Cardiac septum (tissue), 1 donor: ENCODE measurements around the gene CA12. TPM values are rescaled to one million over a fixed set of nuclear protein-coding genes. Genes with fewer than 3 reads are reported as not detected.
A peak's percentile ranks its signal among the peaks of the same experiment; 100 is the strongest.

Source experiments
- DNase-seq: peaks from one replicate; pipeline ENCODE4 v3.0.0-alpha.2; 2020; ENCODE audit warnings: low spot score
- intact Hi-C: fragments of 100-400 bp; cut with DNase I; formaldehyde crosslinking; loops from one replicate; pipeline ENCODE4 v1.14.0; 2022
- total RNA-seq: library from RNA; stranded (reverse); fragmentation: NEBNext Ultra II Directional; extraction: Animal tissue kit (Norgen Biotek cat#: 25700); gene quantifications from one replicate; pipeline ENCODE4 v1.2.1, GENCODE V29; 2021
- donor health status: DM: no; HTN: no; CAD: no.

The CA12 gene
- total RNA-seq, 1 donor from 2014 or later: 0.11 TPM

GRCh38 chr15:63403254-63403945 lies 21.8 kb upstream of the CA12 start:
- intact Hi-C loops: loop anchor here (10.0 kb wide), 1 partner anchor 219 kb away; the partner anchor contains the start of gene RAB8B
- peak; percentile 33 for DNase-seq

GRCh38 chr15:63402498-63403253 lies 21.0 kb upstream of the CA12 start:
- peak; percentile 38 for DNase-seq
- intact Hi-C loops: loop anchor here (1.0 to 10.0 kb wide), 2 partner anchors 112 to 218 kb away; partner anchors contain the start of gene RAB8B

- DNase-seq: no peak
- intact Hi-C loops: loop anchor here (1.0 to 10.0 kb wide), 2 partner anchors 112 to 217 kb away; partner anchors contain the start of gene RAB8B
Observed at GRCh38 chr15:63401714-63402497, 20.3 kb upstream of the CA12 start.

- no peak for DNase-seq
- intact Hi-C loops: loop anchor here (10.0 kb wide), 1 partner anchor 216 kb away; the partner anchor contains the start of gene RAB8B
Observed at GRCh38 chr15:63401078-63401477, 19.4 kb upstream of the CA12 start.

DNA sequence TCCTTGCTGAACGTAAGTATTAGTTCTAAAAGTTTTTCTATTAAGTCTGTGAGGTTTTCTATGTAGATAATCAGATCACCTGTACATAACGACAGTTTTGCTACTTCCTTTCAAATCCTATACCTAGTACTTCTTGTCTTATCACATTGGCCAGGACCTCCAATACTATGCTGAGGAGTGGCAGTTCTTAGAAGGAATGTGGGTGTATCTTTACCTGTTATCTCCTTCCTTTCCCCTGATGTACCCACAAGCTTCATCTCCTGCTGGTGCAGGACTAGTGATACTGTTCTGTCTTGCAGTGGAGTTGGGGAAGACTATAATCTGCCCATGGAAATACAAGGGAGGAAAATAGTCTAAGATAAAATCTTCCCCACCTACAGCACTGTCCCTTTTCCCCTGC lies 16.8 kb upstream of the CA12 start:
- peak; percentile 10 for DNase-seq
- intact Hi-C loops: no loop called here

DNA sequence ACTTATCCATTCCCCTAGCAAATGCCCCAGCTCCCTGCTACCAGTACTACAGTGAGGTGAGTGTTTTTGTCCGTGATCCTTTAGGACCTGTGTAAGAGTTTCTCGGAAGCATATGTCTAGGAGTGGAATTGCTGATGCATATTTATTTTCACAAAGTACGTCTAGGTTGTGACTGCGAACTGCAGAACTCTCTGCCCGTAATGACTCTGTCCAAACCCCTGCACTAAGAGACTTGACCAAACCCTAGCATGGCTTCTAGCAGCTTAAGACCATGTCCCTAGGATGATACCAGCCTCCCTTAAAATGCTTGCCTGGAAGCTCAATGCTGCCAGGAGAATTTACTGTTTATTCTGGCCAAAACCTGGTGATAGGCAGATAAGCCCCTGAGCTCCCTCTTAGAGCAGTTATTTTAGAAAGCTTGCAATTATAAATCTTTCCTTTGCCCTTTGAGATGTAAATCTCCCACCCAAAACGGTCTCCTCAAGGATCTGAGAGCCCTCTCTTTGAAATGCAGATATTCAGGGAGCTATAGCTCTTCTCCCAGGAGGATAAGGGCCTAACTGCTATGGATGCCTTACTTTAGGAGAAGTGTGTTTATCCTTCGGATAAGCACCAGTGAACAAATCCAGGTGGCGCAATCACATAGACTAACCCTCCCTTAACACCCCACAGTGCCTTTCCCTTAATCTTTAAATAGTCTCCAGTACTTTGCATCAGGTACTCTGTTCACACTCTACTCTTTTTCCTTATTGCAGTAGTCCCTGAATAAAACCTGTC lies 14.7 kb upstream of the CA12 start:
- peak; percentile 2 for DNase-seq
- intact Hi-C loops: no loop called here

GRCh38 chr15:63395730-63396151 lies 14.1 kb upstream of the CA12 start:
- no peak for DNase-seq
- intact Hi-C loops: no loop called here

DNA sequence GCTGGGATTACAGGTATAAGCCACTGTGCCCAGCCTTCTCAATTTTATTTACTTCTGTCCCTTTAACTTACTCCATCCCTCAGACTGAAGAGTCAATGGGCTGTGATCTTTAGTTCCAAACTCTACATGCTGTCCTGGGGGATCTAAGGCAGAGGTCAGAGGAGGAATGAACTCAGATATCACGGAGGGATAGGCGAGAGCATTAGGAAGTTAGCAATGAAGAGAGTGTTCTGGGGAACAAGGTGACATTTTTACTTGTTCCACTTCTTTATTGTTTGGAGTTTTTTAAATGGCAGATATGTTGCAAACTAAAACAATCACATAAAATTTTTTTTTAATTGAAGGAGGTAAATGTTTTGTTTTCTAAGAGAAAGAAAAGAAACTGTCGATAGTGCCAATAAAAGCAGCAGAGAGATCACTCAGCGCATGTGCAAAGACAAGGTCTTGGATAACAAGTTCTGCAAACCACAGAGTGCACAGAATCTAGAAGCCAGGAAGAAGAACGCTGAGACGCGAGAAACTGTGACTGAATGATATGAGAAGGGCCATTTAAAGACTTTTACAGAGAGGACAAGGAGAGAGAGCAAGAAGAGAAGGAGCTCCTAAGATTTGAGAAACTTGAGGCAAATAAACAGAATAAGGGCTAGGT lies 10.8 kb upstream of the CA12 start:
- intact Hi-C loops: no loop called here
- DNase-seq: peak; percentile 33

DNA sequence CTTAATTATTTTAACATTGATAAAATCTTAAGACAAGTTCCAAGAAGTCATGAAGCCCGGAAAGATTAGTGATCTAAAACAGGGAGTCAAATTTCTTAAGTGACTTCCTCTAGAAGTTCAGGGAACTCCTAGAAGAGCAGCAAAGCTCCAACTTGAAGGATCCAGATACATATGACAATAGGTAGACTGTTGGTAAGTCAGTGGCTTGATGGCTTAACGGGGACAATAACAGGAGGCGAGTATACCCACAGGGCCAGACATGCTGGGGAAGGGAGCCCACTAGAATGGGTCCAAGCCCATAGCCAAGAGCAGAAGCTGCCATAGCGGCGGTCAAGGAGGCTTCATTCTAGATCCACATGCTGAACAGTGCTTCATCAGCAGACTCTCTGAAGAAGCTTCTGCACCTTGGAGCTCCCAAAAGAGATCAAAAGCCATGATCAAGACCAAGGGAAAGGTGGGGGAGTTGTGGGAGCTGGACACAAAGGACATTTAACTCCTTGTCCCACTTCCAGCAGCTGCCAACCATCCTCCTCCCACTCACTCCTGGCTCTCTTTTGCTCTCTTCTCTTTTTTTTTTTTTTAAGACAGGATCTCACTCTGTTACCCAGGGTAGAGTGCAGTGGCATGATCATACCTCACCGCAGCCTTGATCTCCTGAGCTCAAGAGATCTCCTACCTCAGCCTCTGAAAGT lies 10.2 kb upstream of the CA12 start:
- DNase-seq: peak; percentile 24

GRCh38 chr15:63390689-63391088 lies 9.0 kb upstream of the CA12 start:
- intact Hi-C loops: no loop called here
- peak; percentile 9 for DNase-seq

More for the DNA sequence above, 10.2 kb upstream of the CA12 start:
- intact Hi-C loops: no loop called here

GRCh38 chr15:63389902-63390670 lies 8.4 kb upstream of the CA12 start:
- intact Hi-C loops: no loop called here
- DNase-seq: peak; percentile 76

GRCh38 chr15:63388511-63388910 lies 6.9 kb upstream of the CA12 start:
- intact Hi-C loops: no loop called here
- peak; percentile 35 for DNase-seq

DNA sequence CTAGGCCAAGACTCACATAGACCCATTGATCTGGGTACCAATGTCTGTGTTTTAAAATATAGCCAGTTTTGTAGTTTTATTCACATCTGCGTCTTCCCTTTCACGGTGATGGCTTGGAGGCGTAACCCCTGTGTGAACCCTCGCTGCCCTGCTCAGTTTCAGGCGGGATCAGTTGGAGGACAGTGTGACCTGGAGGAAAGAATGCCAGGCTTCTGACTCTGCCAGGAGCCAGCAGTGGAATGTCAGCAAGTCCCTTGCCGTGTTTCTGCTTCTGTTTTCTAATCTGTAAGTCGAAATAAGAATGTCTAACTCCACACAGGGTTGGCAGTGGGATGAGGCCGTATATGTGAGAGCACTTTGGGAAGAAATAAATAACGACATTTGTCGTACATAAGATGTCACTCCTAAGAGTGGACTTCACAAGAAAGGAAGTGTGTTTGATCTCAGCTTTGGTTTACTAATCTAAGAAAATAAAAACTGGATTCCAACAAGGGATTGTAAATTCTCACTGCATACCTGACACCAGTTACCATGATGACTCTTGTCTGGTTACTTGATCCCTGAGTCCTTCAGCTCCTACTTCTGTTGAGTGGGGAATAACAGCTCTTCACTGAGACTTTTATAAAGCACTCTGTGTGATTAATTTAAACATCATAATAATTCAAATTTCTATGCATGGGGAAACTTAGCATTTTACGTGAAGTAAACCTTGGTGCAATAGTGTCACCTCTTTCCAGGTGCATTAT lies 6.3 kb upstream of the CA12 start:
- intact Hi-C loops: no loop called here
- DNase-seq: peak; percentile 36

- peak; percentile 20 for DNase-seq
- intact Hi-C loops: no loop called here
Observed at GRCh38 chr15:63385911-63386531, 4.4 kb upstream of the CA12 start.

- DNase-seq: peak; percentile 60
- intact Hi-C loops: no loop called here
Observed at GRCh38 chr15:63384906-63385305, 3.3 kb upstream of the CA12 start.

DNA sequence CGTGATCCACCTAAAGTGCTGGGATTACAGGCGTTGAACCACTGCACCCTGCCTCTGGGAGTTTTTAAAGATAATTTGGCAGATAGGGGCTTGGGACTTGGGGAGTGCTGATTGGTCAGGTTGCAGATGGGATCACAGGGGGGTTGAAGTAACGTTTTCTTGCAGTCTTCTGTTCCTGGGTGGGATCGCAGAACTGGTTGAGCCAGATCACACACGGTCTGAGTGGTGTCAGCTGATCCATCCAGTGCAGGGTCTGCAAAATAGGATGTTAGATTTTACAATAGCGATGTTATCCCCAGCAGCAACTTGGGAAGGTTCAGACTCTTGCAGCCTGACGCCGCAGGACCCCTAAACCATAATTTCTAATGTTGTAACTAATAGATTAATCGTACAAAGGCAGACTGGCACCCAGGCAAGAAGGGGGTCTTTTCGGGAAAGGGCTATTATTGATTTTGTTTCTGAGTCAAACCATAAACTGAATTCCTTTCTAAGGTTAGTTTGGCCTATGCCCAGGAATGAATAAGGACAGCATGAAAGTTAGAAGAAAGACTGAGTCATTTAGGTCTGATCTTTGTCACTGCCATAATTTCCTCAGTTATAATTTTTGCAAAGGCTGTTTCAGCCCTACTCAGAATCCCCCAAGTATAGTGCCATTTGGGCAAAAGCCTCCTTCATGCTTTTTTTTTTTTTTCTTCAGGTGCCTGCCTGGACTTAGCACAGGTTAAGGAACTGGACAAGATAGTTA lies 1.5 kb upstream of the CA12 start:
- intact Hi-C loops: no loop called here
- peak; percentile 29 for DNase-seq
